PC-9 (cell line): ENCODE data around the gene RAMACL.

ENCODE experiments used
- CTCF ChIP-seq: fragments of 200-600 bp; sonication (generic); conservative IDR thresholded peaks from 2 replicates; pipeline ENCODE4 v1.6.1; 2017; ENCODE audit warnings: mixed run types, antibody characterized with exemption, mild to moderate bottlenecking, moderate library complexity
- EZH2 ChIP-seq: fragments of 200-600 bp; sonication (generic); IDR thresholded peaks from 2 replicates; pipeline ENCODE4 v1.8.0; 2017; ENCODE audit warnings: antibody characterized with exemption, low read depth

- TF ChIP-seq EZH2 (no peak), CTCF (no peak)
Measured at GRCh38 chr6:166570929-166571713, 15.4 kb downstream of the RAMACL start.
